BE2C (cell line): Measurements from ENCODE around the gene CYP51A1.

Source experiments
- DNase-seq: peaks from one replicate; pipeline ENCODE4 v3.0.0-alpha.2; 2020
- H3K27me3 ChIP-seq: fragments of 250-450 bp; sonication (Bioruptor Pico); 2 replicates; pipeline ENCODE4 v1.5.1; 2020; ENCODE audit warnings: mild to moderate bottlenecking
- H3K36me3 ChIP-seq: fragments of 250-450 bp; sonication (Bioruptor Pico); 2 replicates; pipeline ENCODE4 v1.5.1; 2020; ENCODE audit warnings: mild to moderate bottlenecking
- H3K4me1 ChIP-seq: fragments of 250-450 bp; sonication (Bioruptor Pico); 2 replicates; pipeline ENCODE4 v1.5.1; 2020
- H3K4me3 ChIP-seq: 2 replicates; pipeline ENCODE4 v1.5.1; 2011; ENCODE audit warnings: low read depth, low read length
- H3K9me3 ChIP-seq: fragments of 250-450 bp; sonication (Bioruptor Pico); 2 replicates; pipeline ENCODE4 v1.5.1; 2020
- CTCF ChIP-seq: IDR thresholded peaks from 2 replicates; pipeline ENCODE4 v1.5.1; 2012; ENCODE audit warnings: mild to moderate bottlenecking, low read depth, low read length

CYP51A1 gene

GRCh38 chr7:92076509-92076908 lies 57.8 kb downstream of the CYP51A1 start:
- no peak for DNase-seq
- Histone ChIP-seq H3K4me1 (peaks cover 11% of the 10 kb centered on the region), H3K36me3 (peaks cover 23% of the 10 kb centered on the region), H3K9me3 (no peaks in the 10 kb centered on the region), H3K27me3 (no peaks in the 10 kb centered on the region), H3K4me3 (no peak overlapping the region)
- no peak for TF ChIP-seq CTCF

- H3K4me3 ChIP-seq: no peak overlapping the region
- H3K9me3 ChIP-seq: no peaks in the 10 kb centered on the region
- H3K27me3 ChIP-seq: no peaks in the 10 kb centered on the region
- no peak for DNase-seq
- H3K36me3 ChIP-seq: peaks cover 21% of the 10 kb centered on the region
- no peak for TF ChIP-seq CTCF
- peaks cover 11% of the 10 kb centered on the region for H3K4me1 ChIP-seq
Observed at GRCh38 chr7:92075455-92076158, 58.7 kb downstream of the CYP51A1 start.

- no peak overlapping the region for H3K4me3 ChIP-seq
- no peak for DNase-seq
- no peaks in the 10 kb centered on the region for H3K27me3 ChIP-seq
- TF ChIP-seq CTCF: no peak
- H3K4me1 ChIP-seq: peaks cover 11% of the 10 kb centered on the region
- H3K9me3 ChIP-seq: no peaks in the 10 kb centered on the region
- H3K36me3 ChIP-seq: peaks cover 10% of the 10 kb centered on the region
Observed at GRCh38 chr7:92072708-92073107, 61.6 kb downstream of the CYP51A1 start.

GRCh38 chr7:92072121-92072520 lies 62.2 kb downstream of the CYP51A1 start:
- no peaks in the 10 kb centered on the region for H3K27me3 ChIP-seq
- H3K4me1 ChIP-seq: peaks cover 11% of the 10 kb centered on the region
- H3K4me3 ChIP-seq: no peak overlapping the region
- no peak for TF ChIP-seq CTCF
- no peak for DNase-seq
- peaks cover 6% of the 10 kb centered on the region for H3K36me3 ChIP-seq
- no peaks in the 10 kb centered on the region for H3K9me3 ChIP-seq

- H3K36me3 ChIP-seq: peaks cover 6% of the 10 kb centered on the region; the same call in 1 of the 2 replicates
- no peaks in the 10 kb centered on the region for H3K9me3 ChIP-seq
- H3K4me1 ChIP-seq: peaks cover 6% of the 10 kb centered on the region; the same call in 1 of the 2 replicates
- no peaks in the 10 kb centered on the region for H3K27me3 ChIP-seq
- H3K4me3 ChIP-seq: no peak overlapping the region
- no peak for TF ChIP-seq CTCF
- DNase-seq: no peak
Observed at GRCh38 chr7:92071032-92071431, 63.2 kb downstream of the CYP51A1 start.

- TF ChIP-seq CTCF: no peak
- Histone ChIP-seq H3K4me1 (no peaks in the 10 kb centered on the region), H3K36me3 (peaks cover 5% of the 10 kb centered on the region; the same call in 1 of the 2 replicates), H3K27me3 (no peaks in the 10 kb centered on the region), H3K4me3 (no peak overlapping the region), H3K9me3 (no peaks in the 10 kb centered on the region)
- no peak for DNase-seq
Observed at GRCh38 chr7:92064438-92065029, 69.7 kb downstream of the CYP51A1 start.
